DND-41 (cell line): Measurements from ENCODE around the gene OR1F1.

Source experiments
- ATAC-seq: fragments of 200-7000 bp; cut with Tn5 transposase; 3 replicates; pipeline ENCODE4 v1.9.1; 2021; ENCODE audit warnings: low read depth; ENCODE audit not compliant: insufficient read depth
- DNase-seq: peaks from one replicate; pipeline ENCODE4 v3.0.0-alpha.2; 2020
- H2AFZ ChIP-seq: 2 replicates; pipeline ENCODE4 v1.6.0; 2012; ENCODE audit warnings: low read depth, low read length
- H3K27ac ChIP-seq: 2 replicates; pipeline ENCODE4 v1.5.1; 2012; ENCODE audit warnings: low read length, inconsistent platforms
- H3K27me3 ChIP-seq: fragments of 200-600 bp; sonication (generic); 2 replicates; pipeline ENCODE4 v1.6.0; 2012; ENCODE audit warnings: low read length, mild to moderate bottlenecking, inconsistent platforms; ENCODE audit not compliant: insufficient read depth, poor library complexity
- H3K36me3 ChIP-seq: 2 replicates; pipeline ENCODE4 v1.5.1; 2012; ENCODE audit warnings: low read length, inconsistent platforms; ENCODE audit not compliant: insufficient read depth
- H3K4me1 ChIP-seq: 2 replicates; pipeline ENCODE4 v1.5.1; 2012; ENCODE audit warnings: mild to moderate bottlenecking, low read length; ENCODE audit not compliant: insufficient read depth
- H3K4me2 ChIP-seq: 2 replicates; pipeline ENCODE4 v1.6.0; 2012; ENCODE audit warnings: mild to moderate bottlenecking, moderate library complexity, low read length, inconsistent platforms; ENCODE audit not compliant: insufficient read depth
- H3K4me3 ChIP-seq, 2 experiments: fragments of 200-600 bp in 1 of 2; shearing (Covaris generic) in 1 of 2; 2 replicates each; pipeline ENCODE4 v1.5.1; 2012 to 2016; ENCODE audit warnings: inconsistent platforms in 2 of 2, low read length in 2 of 2, mild to moderate bottlenecking in 2 of 2, low read depth in 1 of 2, moderate library complexity in 1 of 2
- H3K79me2 ChIP-seq: 2 replicates; pipeline ENCODE4 v1.6.0; 2012; ENCODE audit warnings: low read length, inconsistent platforms; ENCODE audit not compliant: insufficient read depth
- H3K9ac ChIP-seq: 2 replicates; pipeline ENCODE4 v1.6.0; 2012; ENCODE audit warnings: low read depth, mild to moderate bottlenecking, inconsistent platforms, low read length, moderate library complexity
- H3K9me3 ChIP-seq: 2 replicates; pipeline ENCODE4 v1.5.1; 2012; ENCODE audit warnings: low read length, moderate library complexity, mild to moderate bottlenecking, inconsistent platforms; ENCODE audit not compliant: insufficient read depth, severe bottlenecking
- H4K20me1 ChIP-seq: 2 replicates; pipeline ENCODE4 v1.6.0; 2012; ENCODE audit warnings: low read length; ENCODE audit not compliant: insufficient read depth
- CTCF ChIP-seq: IDR thresholded peaks from 2 replicates; pipeline ENCODE4 v1.5.1; 2012; ENCODE audit warnings: borderline replicate concordance, low read length, moderate library complexity, mild to moderate bottlenecking; ENCODE audit not compliant: poor library complexity, severe bottlenecking; ENCODE audit errors: extremely low read depth
- EZH2 ChIP-seq: IDR thresholded peaks from 3 replicates; pipeline ENCODE4 v1.6.1; 2012; ENCODE audit warnings: borderline replicate concordance, low read depth, mild to moderate bottlenecking, moderate library complexity, low read length, inconsistent platforms; ENCODE audit not compliant: severe bottlenecking

OR1F1 gene

DNA sequence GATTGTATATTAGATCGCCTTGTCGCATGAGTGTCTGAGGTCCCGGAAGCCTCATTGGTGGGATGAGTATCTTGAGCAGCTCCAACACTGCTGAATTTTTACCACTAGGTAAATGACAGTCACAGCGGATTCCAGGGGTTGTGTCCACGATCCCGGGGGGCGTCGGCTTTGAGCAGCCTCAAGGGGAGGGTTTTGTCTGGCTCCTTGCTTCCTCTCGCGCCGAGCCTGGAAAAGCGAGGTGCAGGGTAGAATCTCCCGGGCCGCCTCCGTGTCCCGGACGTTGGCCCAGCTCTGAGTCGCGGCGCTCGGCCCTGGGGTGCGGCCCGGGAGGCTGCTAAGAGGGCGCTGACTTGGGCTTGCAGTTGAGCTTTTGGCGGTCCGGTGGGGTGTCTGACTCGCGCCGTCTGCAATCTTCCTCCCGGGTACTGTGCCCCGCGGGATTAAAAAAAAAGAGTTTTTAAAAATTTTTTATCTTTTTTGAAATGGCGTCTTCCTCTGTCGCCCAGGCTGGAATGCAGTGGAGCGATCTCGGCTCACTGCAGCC is 4.5 kb downstream of the OR1F1 start:
- H3K79me2 ChIP-seq = no peaks in the 10 kb centered on the region
- no peaks in the 10 kb centered on the region for H3K27me3 ChIP-seq
- H3K9ac ChIP-seq = no peak overlapping the region
- no peak for TF ChIP-seq EZH2
- ATAC-seq = no peak
- no peaks in the 10 kb centered on the region for H4K20me1 ChIP-seq
- H3K9me3 ChIP-seq = no peaks in the 10 kb centered on the region
- no peak overlapping the region for H3K4me3 ChIP-seq
- no peak for DNase-seq
- H3K27ac ChIP-seq = no peak overlapping the region
- no peak overlapping the region for H2AFZ ChIP-seq
- no peaks in the 10 kb centered on the region for H3K36me3 ChIP-seq
- H3K4me2 ChIP-seq = no peak overlapping the region
- H3K4me1 ChIP-seq = no peaks in the 10 kb centered on the region

- H3K27me3 ChIP-seq = peaks cover 4% of the 10 kb centered on the region
- no peak overlapping the region for H3K4me3 ChIP-seq
- no peaks in the 10 kb centered on the region for H3K4me1 ChIP-seq
- TF ChIP-seq CTCF = no peak
- no peak for TF ChIP-seq EZH2
- H4K20me1 ChIP-seq = no peaks in the 10 kb centered on the region
- H3K36me3 ChIP-seq = no peaks in the 10 kb centered on the region
- no peaks in the 10 kb centered on the region for H3K79me2 ChIP-seq
- ATAC-seq (no peak), DNase-seq (no peak)
- no peaks in the 10 kb centered on the region for H3K9me3 ChIP-seq
- H3K4me2 ChIP-seq = no peak overlapping the region
- no peak overlapping the region for H3K27ac ChIP-seq
- no peak overlapping the region for H2AFZ ChIP-seq
- no peak overlapping the region for H3K9ac ChIP-seq
Measured at GRCh38 chr16:3193221-3194212, 5.5 kb downstream of the OR1F1 start.

- Histone ChIP-seq H3K4me1 (no peaks in the 10 kb centered on the region), H3K36me3 (no peaks in the 10 kb centered on the region), H4K20me1 (no peaks in the 10 kb centered on the region), H3K27ac (no peak overlapping the region), H3K4me2 (no peak overlapping the region), H3K9ac (no peak overlapping the region), H3K79me2 (no peaks in the 10 kb centered on the region), H3K27me3 (peaks cover 4% of the 10 kb centered on the region), H3K4me3 (no peak overlapping the region), H2AFZ (no peak overlapping the region), H3K9me3 (no peaks in the 10 kb centered on the region)
- TF ChIP-seq EZH2 (no peak), CTCF (no peak)
- DNase-seq (no peak), ATAC-seq (no peak)
Measured at GRCh38 chr16:3194792-3195191, 6.8 kb downstream of the OR1F1 start.

- no peak for ATAC-seq
Measured at GRCh38 chr16:3195975-3196374, 8.0 kb downstream of the OR1F1 start.

More at GRCh38 chr16:3195975-3196374, 8.0 kb downstream of the OR1F1 start:
- H3K79me2 ChIP-seq = no peaks in the 10 kb centered on the region
- no peaks in the 10 kb centered on the region for H3K9me3 ChIP-seq
- no peak for DNase-seq
- H3K4me3 ChIP-seq = no peak overlapping the region
- no peak overlapping the region for H3K4me2 ChIP-seq
- no peak for TF ChIP-seq EZH2
- no peak for TF ChIP-seq CTCF
- peaks cover 4% of the 10 kb centered on the region for H3K27me3 ChIP-seq
- no peaks in the 10 kb centered on the region for H3K4me1 ChIP-seq
- H3K27ac ChIP-seq = no peak overlapping the region
- H4K20me1 ChIP-seq = no peaks in the 10 kb centered on the region
- H3K36me3 ChIP-seq = no peaks in the 10 kb centered on the region
- no peak overlapping the region for H3K9ac ChIP-seq
- H2AFZ ChIP-seq = no peak overlapping the region
